Measurements from ENCODE around the gene SYNJ2.

The SYNJ2 gene

GRCh38 chr6:157955675-157956074, 26.0 kb upstream of the SYNJ2 start:
- Histone ChIP-seq H3K4me3 (IDR thresholded peaks at IDR 0.05; ENCODE audit: insufficient read depth, low read depth, low read length) (no peak overlapping the region), H3K36me3 (ENCODE audit: insufficient read depth) (no peaks in the 10 kb centered on the region), H3K4me1 (ENCODE audit: low read depth, poor library complexity, severe bottlenecking) (no peaks in the 10 kb centered on the region), H3K9ac (no peak overlapping the region), H3K27ac (no peak overlapping the region), H2AFZ (ENCODE audit: low read depth) (no peak overlapping the region), H3K27me3 (ENCODE audit: insufficient read depth, low read depth) (no peaks in the 10 kb centered on the region), H3K79me2 (ENCODE audit: insufficient read depth, low read depth) (no peaks in the 10 kb centered on the region), H4K20me1 (ENCODE audit: insufficient read depth) (no peaks in the 10 kb centered on the region), H3K4me2 (no peak overlapping the region)
- no peak for TF ChIP-seq CTCF (conservative IDR thresholded peaks at IDR 0.05; ENCODE audit: low read depth, low read length)

GRCh38 chr6:157956171-157956730, 25.4 kb upstream of the SYNJ2 start:
- H3K79me2 ChIP-seq (ENCODE audit: insufficient read depth, low read depth) = no peaks in the 10 kb centered on the region
- H3K4me2 ChIP-seq = no peak overlapping the region

GRCh38 chr6:157959451-157960227, 22.0 kb upstream of the SYNJ2 start:
- H3K79me2 ChIP-seq (ENCODE audit: insufficient read depth, low read depth) = no peaks in the 10 kb centered on the region
- TF ChIP-seq CTCF (conservative IDR thresholded peaks at IDR 0.05; ENCODE audit: low read depth, low read length) = no peak
- no peaks in the 10 kb centered on the region for H3K36me3 ChIP-seq (ENCODE audit: insufficient read depth)
- no peaks in the 10 kb centered on the region for H4K20me1 ChIP-seq (ENCODE audit: insufficient read depth)
- no peak overlapping the region for H3K9ac ChIP-seq
- no peak overlapping the region for H3K4me2 ChIP-seq
- H3K27me3 ChIP-seq (ENCODE audit: insufficient read depth, low read depth) = no peaks in the 10 kb centered on the region
- no peaks in the 10 kb centered on the region for H3K4me1 ChIP-seq (ENCODE audit: low read depth, poor library complexity, severe bottlenecking)
- no peak overlapping the region for H3K27ac ChIP-seq
- H3K4me3 ChIP-seq (IDR thresholded peaks at IDR 0.05; ENCODE audit: insufficient read depth, low read depth, low read length) = no peak overlapping the region
- H2AFZ ChIP-seq (ENCODE audit: low read depth) = no peak overlapping the region

More at GRCh38 chr6:157956171-157956730, 25.4 kb upstream of the SYNJ2 start:
- H3K27me3 ChIP-seq (ENCODE audit: insufficient read depth, low read depth) = no peaks in the 10 kb centered on the region
- no peak overlapping the region for H2AFZ ChIP-seq (ENCODE audit: low read depth)
- no peak overlapping the region for H3K4me3 ChIP-seq (IDR thresholded peaks at IDR 0.05; ENCODE audit: insufficient read depth, low read depth, low read length)
- no peaks in the 10 kb centered on the region for H3K36me3 ChIP-seq (ENCODE audit: insufficient read depth)
- no peaks in the 10 kb centered on the region for H4K20me1 ChIP-seq (ENCODE audit: insufficient read depth)
- H3K4me1 ChIP-seq (ENCODE audit: low read depth, poor library complexity, severe bottlenecking) = no peaks in the 10 kb centered on the region
- H3K9ac ChIP-seq = no peak overlapping the region
- H3K27ac ChIP-seq = no peak overlapping the region
- no peak for TF ChIP-seq CTCF (conservative IDR thresholded peaks at IDR 0.05; ENCODE audit: low read depth, low read length)

- Histone ChIP-seq H3K79me2 (ENCODE audit: insufficient read depth, low read depth) (no peaks in the 10 kb centered on the region), H2AFZ (ENCODE audit: low read depth) (no peak overlapping the region), H3K27me3 (ENCODE audit: insufficient read depth, low read depth) (no peaks in the 10 kb centered on the region), H4K20me1 (ENCODE audit: insufficient read depth) (no peaks in the 10 kb centered on the region), H3K27ac (no peak overlapping the region), H3K36me3 (ENCODE audit: insufficient read depth) (no peaks in the 10 kb centered on the region), H3K4me3 (IDR thresholded peaks at IDR 0.05; ENCODE audit: insufficient read depth, low read depth, low read length) (no peak overlapping the region), H3K9ac (no peak overlapping the region), H3K4me2 (no peak overlapping the region), H3K4me1 (ENCODE audit: low read depth, poor library complexity, severe bottlenecking) (no peaks in the 10 kb centered on the region)
- TF ChIP-seq CTCF (conservative IDR thresholded peaks at IDR 0.05; ENCODE audit: low read depth, low read length) = no peak
Observed at GRCh38 chr6:157961153-157961831, 20.4 kb upstream of the SYNJ2 start.
